ENCODE data around the gene MAPRE2. TPM values are rescaled to one million over a fixed set of nuclear protein-coding genes. Genes with fewer than 3 reads are reported as not detected.

The MAPRE2 gene
- total RNA-seq, 1 donor from 2014 or later, result 22.4 TPM

DNA sequence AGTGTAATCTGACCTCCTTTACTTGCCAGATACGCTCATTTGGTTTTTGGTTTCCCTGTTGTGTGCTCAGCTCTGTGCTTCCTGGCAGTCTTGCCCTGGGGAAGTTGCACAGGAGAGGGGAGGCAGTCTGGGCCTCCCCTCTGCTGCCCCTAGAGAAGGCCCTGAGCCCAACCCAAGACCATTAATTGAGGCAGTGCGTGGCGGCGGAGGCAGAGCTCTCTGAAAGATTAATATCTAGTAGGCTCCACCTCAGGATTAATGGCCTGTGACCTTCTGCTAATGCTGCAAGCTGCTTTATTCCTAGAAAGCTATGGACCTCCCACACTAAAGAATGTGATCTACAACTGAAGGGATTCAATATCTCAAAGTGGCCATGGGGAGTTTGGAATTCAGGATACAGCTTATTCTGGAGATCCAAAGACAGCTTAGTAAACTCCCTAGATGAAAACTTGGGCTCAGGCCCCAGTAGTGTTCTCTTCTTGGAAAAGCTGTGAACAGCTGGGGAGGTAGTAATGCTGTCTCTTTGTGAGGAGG, 41.4 kb upstream of the MAPRE2 start:
- Histone ChIP-seq H3K27ac (no peak overlapping the region), H3K4me1 (no peaks in the 10 kb centered on the region), H3K36me3 (no peaks in the 10 kb centered on the region), H3K4me3 (no peak overlapping the region), H3K9me3 (no peaks in the 10 kb centered on the region), H3K27me3 (no peaks in the 10 kb centered on the region)
- intact Hi-C loops (cut with DNase I), result no loop called here
- no peak for DNase-seq (ENCODE audit: low spot score in 2 of 2)
- TF ChIP-seq, protein P1, sequence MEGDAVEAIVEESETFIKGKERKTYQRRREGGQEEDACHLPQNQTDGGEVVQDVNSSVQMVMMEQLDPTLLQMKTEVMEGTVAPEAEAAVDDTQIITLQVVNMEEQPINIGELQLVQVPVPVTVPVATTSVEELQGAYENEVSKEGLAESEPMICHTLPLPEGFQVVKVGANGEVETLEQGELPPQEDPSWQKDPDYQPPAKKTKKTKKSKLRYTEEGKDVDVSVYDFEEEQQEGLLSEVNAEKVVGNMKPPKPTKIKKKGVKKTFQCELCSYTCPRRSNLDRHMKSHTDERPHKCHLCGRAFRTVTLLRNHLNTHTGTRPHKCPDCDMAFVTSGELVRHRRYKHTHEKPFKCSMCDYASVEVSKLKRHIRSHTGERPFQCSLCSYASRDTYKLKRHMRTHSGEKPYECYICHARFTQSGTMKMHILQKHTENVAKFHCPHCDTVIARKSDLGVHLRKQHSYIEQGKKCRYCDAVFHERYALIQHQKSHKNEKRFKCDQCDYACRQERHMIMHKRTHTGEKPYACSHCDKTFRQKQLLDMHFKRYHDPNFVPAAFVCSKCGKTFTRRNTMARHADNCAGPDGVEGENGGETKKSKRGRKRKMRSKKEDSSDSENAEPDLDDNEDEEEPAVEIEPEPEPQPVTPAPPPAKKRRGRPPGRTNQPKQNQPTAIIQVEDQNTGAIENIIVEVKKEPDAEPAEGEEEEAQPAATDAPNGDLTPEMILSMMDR (IDR thresholded peaks at IDR 0.05), result no peak

DNA sequence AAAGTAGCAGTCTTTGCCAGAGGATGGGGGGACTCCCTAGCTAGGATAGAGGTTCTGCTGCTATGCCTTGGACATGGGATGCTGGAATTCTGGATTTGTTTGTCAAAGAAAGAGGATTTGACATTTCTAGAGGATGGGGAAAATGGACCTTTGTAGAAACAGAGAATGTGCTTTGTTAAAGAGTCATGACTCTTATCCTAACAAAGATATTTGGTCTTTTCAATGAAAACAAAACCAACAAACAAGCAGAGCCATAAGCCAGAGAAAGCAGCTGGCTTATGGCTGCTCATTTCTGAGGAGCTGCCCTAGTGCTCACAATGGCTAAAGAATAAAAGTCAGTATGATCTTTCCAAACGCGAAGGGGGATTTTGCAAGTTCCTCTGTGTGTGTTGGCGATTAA, 40.8 kb upstream of the MAPRE2 start:
- Histone ChIP-seq H3K27me3 (no peaks in the 10 kb centered on the region), H3K4me1 (no peaks in the 10 kb centered on the region), H3K27ac (no peak overlapping the region), H3K4me3 (no peak overlapping the region), H3K9me3 (no peaks in the 10 kb centered on the region), H3K36me3 (no peaks in the 10 kb centered on the region)
- no peak for DNase-seq (ENCODE audit: low spot score in 2 of 2)
- intact Hi-C loops (cut with DNase I), result no loop called here
- TF ChIP-seq, protein P1 (IDR thresholded peaks at IDR 0.05), result no peak

GRCh38 chr18:35002120-35002519, 39.1 kb upstream of the MAPRE2 start:
- no peak for DNase-seq (ENCODE audit: low spot score in 2 of 2)
- TF ChIP-seq, protein P1 (IDR thresholded peaks at IDR 0.05), result no peak
- intact Hi-C loops (cut with DNase I), result no loop called here
- H3K4me3 ChIP-seq, result no peak overlapping the region
- H3K27me3 ChIP-seq, result no peaks in the 10 kb centered on the region
- H3K9me3 ChIP-seq, result no peaks in the 10 kb centered on the region
- H3K27ac ChIP-seq, result no peak overlapping the region
- H3K36me3 ChIP-seq, result no peaks in the 10 kb centered on the region
- peaks cover 0 to 4% of the 10 kb centered on the region in 2 donors for H3K4me1 ChIP-seq

DNA sequence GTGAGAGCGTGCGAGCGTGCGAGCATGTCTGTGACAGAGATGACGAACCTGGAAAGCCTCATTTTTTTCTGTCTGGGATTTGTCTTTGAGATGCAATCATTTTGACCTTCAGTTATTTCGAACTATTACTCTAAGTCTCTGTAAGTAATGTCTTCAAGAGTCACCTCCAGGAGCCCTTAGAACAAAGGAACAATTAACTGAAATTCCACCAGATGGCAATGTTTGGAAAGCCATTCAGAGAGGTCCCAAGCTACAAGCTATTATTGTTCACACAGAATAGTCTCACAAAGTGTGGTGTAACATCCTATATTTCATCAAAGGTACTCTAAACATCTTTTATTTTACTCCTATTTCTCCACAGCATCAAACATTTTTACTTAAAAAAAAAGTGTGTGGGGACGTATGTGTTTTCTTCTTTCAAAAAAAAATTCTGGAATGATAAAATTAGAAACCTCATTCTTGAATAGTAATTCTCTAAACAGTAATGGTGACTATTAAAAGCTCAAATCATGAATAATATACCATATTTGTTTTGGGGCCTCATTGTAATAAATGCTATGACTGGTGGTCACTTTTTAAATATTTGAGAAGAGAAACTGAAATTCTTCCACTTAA, 35.1 kb upstream of the MAPRE2 start:
- DNase-seq (ENCODE audit: low spot score in 2 of 2), result no peak
- Histone ChIP-seq H3K9me3 (no peaks in the 10 kb centered on the region), H3K36me3 (no peaks in the 10 kb centered on the region), H3K27me3 (no peaks in the 10 kb centered on the region), H3K27ac (no peak overlapping the region), H3K4me3 (no peak overlapping the region), H3K4me1 (peaks cover 0 to 4% of the 10 kb centered on the region in 2 donors)
- intact Hi-C loops (cut with DNase I), result loop anchor here (1.0 to 5.0 kb wide), 3 partner anchors 36 to 236 kb away; partner anchors contain the start of genes MAPRE2 and ZNF397
- TF ChIP-seq, protein P1 (IDR thresholded peaks at IDR 0.05), result peak; percentile 53 to 77 (median 57)

DNA sequence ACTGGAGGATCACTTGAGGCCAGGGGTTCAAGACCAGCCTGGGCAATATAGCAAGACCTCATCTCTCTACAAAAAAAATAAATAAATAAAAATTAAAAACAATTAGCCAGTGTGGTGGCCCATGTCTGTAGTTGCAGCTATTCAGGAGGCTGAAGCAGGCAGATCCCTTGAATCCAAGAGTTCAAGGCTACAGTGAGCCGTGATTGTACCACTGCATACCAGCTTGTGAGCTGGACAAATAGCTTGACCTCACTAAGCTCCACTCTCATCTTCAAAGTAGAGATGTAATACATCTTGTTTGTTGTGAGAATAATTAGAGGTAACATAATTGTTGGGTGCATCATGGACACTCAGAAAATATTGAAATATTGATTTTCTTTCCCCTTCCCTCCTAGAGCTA, 31.1 kb upstream of the MAPRE2 start:
- Histone ChIP-seq H3K27ac (no peak overlapping the region), H3K27me3 (no peaks in the 10 kb centered on the region), H3K4me3 (no peak overlapping the region), H3K36me3 (no peaks in the 10 kb centered on the region), H3K4me1 (peaks cover 0 to 4% of the 10 kb centered on the region in 2 donors), H3K9me3 (no peaks in the 10 kb centered on the region)
- no peak for DNase-seq (ENCODE audit: low spot score in 2 of 2)
- intact Hi-C loops (cut with DNase I), result no loop called here
- TF ChIP-seq, protein P1 (IDR thresholded peaks at IDR 0.05), result no peak
